ENCODE results near the gene COL15A1. TPM values are rescaled to one million over a fixed set of nuclear protein-coding genes. Genes with fewer than 3 reads are reported as not detected.

COL15A1 gene
- total RNA-seq, 1 experiment from 2014 or later = not detected

DNA sequence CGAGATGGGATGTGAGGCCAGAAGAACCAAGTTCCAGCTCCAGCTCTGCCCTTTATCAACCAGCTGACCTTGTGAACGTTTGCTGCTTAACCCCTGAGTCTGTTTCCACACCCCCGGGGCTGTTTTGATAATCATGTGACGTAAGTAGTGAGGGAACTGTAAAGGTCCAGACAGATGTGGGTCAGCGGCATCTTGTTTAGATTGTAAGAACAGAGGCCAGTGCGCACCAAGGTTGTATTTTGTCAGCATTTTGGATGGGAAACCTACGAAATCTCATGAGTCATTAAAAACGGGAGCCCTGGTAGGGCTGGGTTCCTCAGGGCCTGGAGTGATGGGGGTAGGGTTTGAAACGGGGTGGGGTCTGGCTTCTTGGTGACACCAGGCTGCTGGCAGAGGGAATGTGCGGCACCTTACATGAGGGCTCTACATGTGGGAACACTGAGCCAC, 13.8 kb upstream of the COL15A1 start:
- Histone ChIP-seq H3K4me1 (ENCODE audit: insufficient read depth, low read length) (peaks cover 3% of the 10 kb centered on the region; the same call in 1 of the 2 replicates), H3K23me2 (ENCODE audit: insufficient read length, low read depth, low read length, poor library complexity, severe bottlenecking) (no peaks in the 10 kb centered on the region), H3K56ac (ENCODE audit: insufficient read length, low read depth, low read length) (no peak overlapping the region), H2AK5ac (ENCODE audit: insufficient read length, low read length) (no peak overlapping the region), H2BK20ac (ENCODE audit: low read depth, low read length, poor library complexity, severe bottlenecking) (no peak overlapping the region), H3K27ac (ENCODE audit: insufficient read length, low read depth, low read length) (no peak overlapping the region), H2BK15ac (ENCODE audit: low read depth, low read length) (no peak overlapping the region), H3K9ac (ENCODE audit: extremely low read depth, insufficient read length, low read length) (no peak overlapping the region), H3K4me2 (ENCODE audit: insufficient read depth, insufficient read length, low read length) (no peak overlapping the region), H2BK12ac (ENCODE audit: insufficient read length, low read depth, low read length) (no peak overlapping the region), H2BK5ac (ENCODE audit: insufficient read length, low read length) (no peak overlapping the region), H3K4ac (ENCODE audit: low read depth, low read length) (no peak overlapping the region), H4K20me1 (ENCODE audit: control insufficient read depth, insufficient read depth, insufficient read length) (no peaks in the 10 kb centered on the region), H3K27me3 (ENCODE audit: insufficient read depth, low read length) (no peaks in the 10 kb centered on the region), H2BK120ac (ENCODE audit: low read depth, low read length, poor library complexity, severe bottlenecking) (no peak overlapping the region), H3K23ac (ENCODE audit: insufficient read length, low read depth, low read length) (no peak overlapping the region), H4K91ac (ENCODE audit: insufficient read length, low read depth, low read length) (no peak overlapping the region), H3K79me1 (ENCODE audit: insufficient read depth, low read depth, low read length, poor library complexity, severe bottlenecking) (no peaks in the 10 kb centered on the region), H3T11ph (ENCODE audit: low read length) (no peak overlapping the region), H3K79me2 (ENCODE audit: insufficient read depth, low read length) (no peaks in the 10 kb centered on the region), H4K5ac (ENCODE audit: insufficient read length, low read depth, low read length) (no peak overlapping the region), H2AFZ (ENCODE audit: low read length) (no peak overlapping the region), H3K14ac (ENCODE audit: insufficient read depth, low read length) (no peak overlapping the region), H3K18ac (ENCODE audit: insufficient read length, low read depth, low read length) (no peak overlapping the region), H4K8ac (replicated peaks; ENCODE audit: insufficient read length, low read depth, low read length) (no peak overlapping the region), H3K9me3 (ENCODE audit: control insufficient read depth, low read depth, low read length) (no peaks in the 10 kb centered on the region)
- no peak for DNase-seq
- TF ChIP-seq, protein P1, sequence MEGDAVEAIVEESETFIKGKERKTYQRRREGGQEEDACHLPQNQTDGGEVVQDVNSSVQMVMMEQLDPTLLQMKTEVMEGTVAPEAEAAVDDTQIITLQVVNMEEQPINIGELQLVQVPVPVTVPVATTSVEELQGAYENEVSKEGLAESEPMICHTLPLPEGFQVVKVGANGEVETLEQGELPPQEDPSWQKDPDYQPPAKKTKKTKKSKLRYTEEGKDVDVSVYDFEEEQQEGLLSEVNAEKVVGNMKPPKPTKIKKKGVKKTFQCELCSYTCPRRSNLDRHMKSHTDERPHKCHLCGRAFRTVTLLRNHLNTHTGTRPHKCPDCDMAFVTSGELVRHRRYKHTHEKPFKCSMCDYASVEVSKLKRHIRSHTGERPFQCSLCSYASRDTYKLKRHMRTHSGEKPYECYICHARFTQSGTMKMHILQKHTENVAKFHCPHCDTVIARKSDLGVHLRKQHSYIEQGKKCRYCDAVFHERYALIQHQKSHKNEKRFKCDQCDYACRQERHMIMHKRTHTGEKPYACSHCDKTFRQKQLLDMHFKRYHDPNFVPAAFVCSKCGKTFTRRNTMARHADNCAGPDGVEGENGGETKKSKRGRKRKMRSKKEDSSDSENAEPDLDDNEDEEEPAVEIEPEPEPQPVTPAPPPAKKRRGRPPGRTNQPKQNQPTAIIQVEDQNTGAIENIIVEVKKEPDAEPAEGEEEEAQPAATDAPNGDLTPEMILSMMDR (conservative IDR thresholded peaks at IDR 0.05) = no peak
- H3K36me3 Mint-ChIP-seq (ENCODE audit: insufficient read depth in 1 of 3, low read depth in 3 of 3) = no peaks in the 10 kb centered on the region
- H3K9me3 Mint-ChIP-seq = no peaks in the 10 kb centered on the region
- peak overlapping the region in 2 of 3 experiments; percentile 21 to 59; a peak in 2 of 7 replicates for H3K27ac Mint-ChIP-seq
- H3K27me3 Mint-ChIP-seq (ENCODE audit: low read depth) = no peaks in the 10 kb centered on the region; the same call in 1 of the 2 replicates
- no CpG with 5 or more reads among the region's 10 CpGs for WGBS (ENCODE audit: extremely low coverage, insufficient read length, low lambda C conversion rate)
- peaks cover 6 to 21% of the 10 kb centered on the region in 2 experiments; a peak in 1 of 4 replicates for H3K4me1 Mint-ChIP-seq
- no peak overlapping the region for H3K4me3 Mint-ChIP-seq
